Right forelimb (tissue), 1 donor: ENCODE results near the gene SMNDC1.

ENCODE experiments used
- DNase-seq: peaks from one replicate; pipeline ENCODE4 v3.0.0-alpha.2; 2018

SMNDC1 gene

DNA sequence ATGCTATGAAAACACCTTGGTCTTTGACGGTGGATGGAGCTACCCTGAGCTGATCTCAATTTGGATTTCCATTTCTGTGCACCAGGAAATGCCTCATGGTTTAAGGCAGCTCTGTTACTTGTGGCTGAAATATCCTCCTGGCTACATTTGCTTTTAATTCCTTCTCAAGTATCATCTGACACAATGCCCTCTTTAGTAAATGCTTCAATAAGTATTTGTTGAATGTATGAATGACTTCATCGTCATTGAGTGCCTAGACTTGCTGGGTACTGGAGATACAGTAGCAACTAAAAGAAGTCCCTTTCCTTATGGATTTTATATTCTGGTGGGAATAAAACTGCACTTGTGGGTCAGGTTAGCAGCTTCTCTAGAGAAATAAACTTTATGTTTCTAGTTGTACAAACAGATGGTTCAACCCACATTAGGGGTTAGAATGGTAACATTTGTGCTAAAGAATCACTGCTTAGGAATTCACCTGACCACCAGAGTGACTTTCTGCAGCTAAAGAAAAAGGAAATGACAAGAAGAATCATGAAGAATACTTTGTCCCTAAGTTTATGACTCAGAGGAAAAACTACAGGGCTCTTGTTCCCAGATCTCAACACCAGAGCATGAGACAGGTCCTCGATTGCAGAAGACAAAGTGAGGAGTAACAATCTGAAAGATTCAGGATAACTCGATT is 21.8 kb upstream of the SMNDC1 start:
- no peak for DNase-seq

GRCh38 chr10:110324805-110325280 is 20.1 kb upstream of the SMNDC1 start:
- DNase-seq: no peak

GRCh38 chr10:110324201-110324804 is 19.6 kb upstream of the SMNDC1 start:
- DNase-seq: no peak

GRCh38 chr10:110323503-110323902 is 18.8 kb upstream of the SMNDC1 start:
- DNase-seq: no peak

- DNase-seq: no peak
Observed at GRCh38 chr10:110321869-110322620, 17.3 kb upstream of the SMNDC1 start.

GRCh38 chr10:110317866-110318850 is 13.4 kb upstream of the SMNDC1 start:
- no peak for DNase-seq

DNA sequence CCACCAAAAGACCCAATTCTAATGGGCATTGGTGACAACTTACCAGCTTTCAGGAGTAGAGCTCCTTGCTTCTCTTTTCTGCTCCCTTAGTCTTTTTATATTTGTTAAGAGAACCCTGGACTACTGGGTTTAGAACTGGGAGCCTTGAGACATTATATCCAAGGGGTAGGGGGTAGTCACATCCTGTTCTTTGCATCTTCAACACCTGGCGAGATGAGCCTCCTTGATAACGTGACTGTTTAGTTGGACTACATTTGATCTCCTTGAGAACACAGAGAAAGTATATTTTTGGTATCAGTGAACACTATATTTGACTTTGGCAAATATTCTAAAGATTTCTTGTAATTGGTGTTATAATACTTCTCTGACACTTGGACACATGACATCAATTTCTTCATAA is 9.0 kb upstream of the SMNDC1 start:
- DNase-seq: no peak

GRCh38 chr10:110312206-110312605 is 7.5 kb upstream of the SMNDC1 start:
- no peak for DNase-seq

- peak; percentile 70 for DNase-seq
Observed at GRCh38 chr10:110311357-110311949, 6.7 kb upstream of the SMNDC1 start.

GRCh38 chr10:110310741-110311140 is 6.0 kb upstream of the SMNDC1 start:
- DNase-seq: no peak

- no peak for DNase-seq
Observed at GRCh38 chr10:110307805-110308204, 3.1 kb upstream of the SMNDC1 start.

GRCh38 chr10:110306452-110306768 is 1.7 kb upstream of the SMNDC1 start:
- no peak for DNase-seq

DNA sequence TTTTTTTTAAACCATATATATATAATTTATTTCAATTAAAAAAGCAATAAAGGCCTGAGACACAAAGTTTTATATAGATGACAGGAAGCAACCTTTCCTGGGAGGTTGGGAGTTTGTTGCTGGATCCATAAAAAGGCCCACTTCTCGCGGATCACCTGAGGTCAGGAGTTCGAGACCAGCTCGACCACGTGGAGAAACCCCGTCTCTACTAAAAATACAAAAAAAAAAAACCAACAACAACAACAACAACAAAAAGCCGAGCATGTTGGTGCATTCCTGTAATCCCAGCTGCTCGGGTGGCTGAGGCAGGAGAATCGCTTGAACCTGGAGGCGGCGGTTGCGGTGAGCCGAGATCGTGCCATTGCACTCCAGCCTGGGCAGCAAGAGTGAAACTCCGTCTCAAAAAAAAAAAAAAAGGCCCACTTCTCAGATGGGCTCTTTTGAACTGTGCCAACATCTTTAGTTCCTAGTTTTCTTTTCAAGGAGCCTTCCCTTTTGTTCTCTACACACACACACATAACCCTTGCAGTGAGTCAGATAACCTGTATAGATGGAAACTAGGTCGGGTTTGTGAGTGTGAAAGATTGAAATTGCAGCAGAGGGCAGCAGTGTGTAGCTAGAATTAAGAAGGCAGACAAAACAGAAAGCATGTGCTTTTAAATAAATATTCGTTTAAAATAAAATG is 1.2 kb upstream of the SMNDC1 start:
- no peak for DNase-seq

GRCh38 chr10:110304394-110304779 is 333 bp downstream of the SMNDC1 start:
- no peak for DNase-seq

- DNase-seq: no peak
Observed at GRCh38 chr10:110303681-110304080, 1.0 kb downstream of the SMNDC1 start.

DNA sequence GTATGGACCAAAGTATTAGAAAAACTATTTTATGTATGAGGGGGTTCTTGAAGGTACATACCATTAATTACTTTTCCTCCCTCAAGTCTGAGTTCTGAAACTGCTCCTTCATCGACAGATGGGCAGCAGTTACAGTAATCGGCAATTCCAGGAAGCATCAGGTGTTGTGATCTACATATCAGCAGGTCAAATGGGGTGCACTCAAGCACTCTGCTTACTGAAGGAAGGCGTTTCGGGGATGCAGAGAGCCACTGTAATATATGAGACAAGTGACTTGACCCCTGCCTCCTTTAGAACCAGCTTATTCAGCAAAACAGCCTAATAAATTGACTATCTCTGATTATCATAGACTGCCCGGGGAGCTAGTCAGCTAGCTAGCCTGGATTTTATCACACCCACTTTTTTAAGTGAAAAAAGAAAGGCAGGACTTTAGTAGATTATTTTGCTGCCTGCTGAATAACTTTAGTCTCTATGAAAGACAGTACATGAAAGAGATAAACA is 4.2 kb downstream of the SMNDC1 start:
- no peak for DNase-seq

GRCh38 chr10:110296966-110297365 is 7.8 kb downstream of the SMNDC1 start:
- DNase-seq: no peak

GRCh38 chr10:110286841-110287240 is 17.9 kb downstream of the SMNDC1 start:
- DNase-seq: no peak

DNA sequence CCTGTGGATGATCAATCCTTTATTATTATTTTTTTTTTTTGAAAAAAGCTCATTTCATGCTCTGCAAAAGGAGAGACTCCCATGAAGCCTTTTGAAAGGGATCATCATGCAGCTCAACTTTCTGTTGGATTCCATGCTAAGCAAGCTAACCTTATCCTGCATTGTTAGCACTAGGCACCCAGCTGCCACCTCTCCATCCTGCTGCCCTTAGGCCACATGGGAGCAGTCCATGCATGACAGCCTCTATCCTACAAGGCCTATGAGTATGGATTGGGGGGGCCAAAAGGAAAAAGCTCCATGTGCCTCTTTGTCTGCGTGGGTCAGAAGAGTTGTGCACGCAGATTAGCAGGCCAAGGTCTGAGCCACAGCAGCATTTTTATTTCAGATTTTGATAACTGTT is 19.2 kb downstream of the SMNDC1 start:
- no peak for DNase-seq

DNA sequence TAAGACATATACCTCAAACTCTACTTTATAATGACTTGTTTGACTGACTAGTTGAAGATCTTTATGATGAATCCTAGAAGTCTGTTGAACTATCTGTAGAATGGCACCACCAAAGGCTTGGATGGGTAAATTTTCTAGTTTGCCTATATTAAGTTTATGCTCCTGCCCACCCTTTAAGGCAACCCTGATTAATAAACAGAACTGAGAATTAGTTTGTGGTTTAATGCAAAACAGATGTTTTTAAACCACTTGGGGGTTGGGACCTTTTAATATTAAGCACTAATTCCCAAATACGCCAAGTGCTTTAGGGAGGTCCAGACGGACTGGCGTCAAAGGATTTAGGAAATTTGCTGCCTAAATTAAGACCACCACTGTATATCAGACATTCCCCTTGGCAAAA is 20.5 kb downstream of the SMNDC1 start:
- DNase-seq: no peak

GRCh38 chr10:110279407-110279986 is 25.2 kb downstream of the SMNDC1 start:
- DNase-seq: peak; percentile 47
